PC-9 (cell line): ENCODE measurements around the gene RAE1.
"Not testable (repeated sequence)": the region's sequence is repeated elsewhere in the genome, so short reads cannot be mapped to it uniquely, and the experiment has no call there.

Experiments used
- EZH2 ChIP-seq: fragments of 200-600 bp; sonication (generic); IDR thresholded peaks from 2 replicates; pipeline ENCODE4 v1.8.0; 2017; ENCODE audit warnings: antibody characterized with exemption, low read depth
- TF ChIP-seq, protein P1 (sequence below): fragments of 200-600 bp; sonication (generic); conservative IDR thresholded peaks from 2 replicates; pipeline ENCODE4 v1.6.1; 2017; ENCODE audit warnings: mixed run types, antibody characterized with exemption, mild to moderate bottlenecking, moderate library complexity

DNA sequence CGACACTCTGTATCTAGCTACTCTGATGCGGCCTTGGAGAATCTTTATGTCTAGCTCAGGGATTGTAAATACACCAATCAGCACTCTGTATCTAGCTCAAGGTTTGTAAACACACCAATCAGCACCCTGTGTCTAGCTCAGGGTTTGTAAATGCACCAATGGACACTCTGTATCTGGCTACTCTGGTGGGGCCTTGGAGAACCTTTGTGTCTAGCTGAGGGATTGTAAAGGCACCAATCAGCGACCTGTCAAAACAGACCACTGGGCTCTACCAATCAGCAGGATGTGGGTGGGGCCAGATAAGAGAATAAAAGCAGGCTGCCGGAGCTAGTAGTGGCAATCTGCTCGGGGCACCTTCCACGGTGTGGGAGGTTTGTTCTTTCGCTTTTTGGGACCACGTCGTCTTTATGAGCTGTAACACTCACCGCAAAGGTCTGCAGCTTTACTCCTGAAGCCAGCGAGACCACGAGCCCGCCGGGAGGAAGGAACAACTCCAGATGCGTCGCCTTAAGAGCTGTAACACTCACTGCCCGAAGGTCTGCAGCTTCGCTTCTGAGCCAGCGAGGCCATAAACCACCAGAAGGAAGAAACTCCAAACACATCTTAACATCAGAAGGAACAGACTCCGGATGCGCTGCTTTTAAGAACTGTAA is 2.0 kb upstream of the RAE1 start:
- TF ChIP-seq, protein P1, sequence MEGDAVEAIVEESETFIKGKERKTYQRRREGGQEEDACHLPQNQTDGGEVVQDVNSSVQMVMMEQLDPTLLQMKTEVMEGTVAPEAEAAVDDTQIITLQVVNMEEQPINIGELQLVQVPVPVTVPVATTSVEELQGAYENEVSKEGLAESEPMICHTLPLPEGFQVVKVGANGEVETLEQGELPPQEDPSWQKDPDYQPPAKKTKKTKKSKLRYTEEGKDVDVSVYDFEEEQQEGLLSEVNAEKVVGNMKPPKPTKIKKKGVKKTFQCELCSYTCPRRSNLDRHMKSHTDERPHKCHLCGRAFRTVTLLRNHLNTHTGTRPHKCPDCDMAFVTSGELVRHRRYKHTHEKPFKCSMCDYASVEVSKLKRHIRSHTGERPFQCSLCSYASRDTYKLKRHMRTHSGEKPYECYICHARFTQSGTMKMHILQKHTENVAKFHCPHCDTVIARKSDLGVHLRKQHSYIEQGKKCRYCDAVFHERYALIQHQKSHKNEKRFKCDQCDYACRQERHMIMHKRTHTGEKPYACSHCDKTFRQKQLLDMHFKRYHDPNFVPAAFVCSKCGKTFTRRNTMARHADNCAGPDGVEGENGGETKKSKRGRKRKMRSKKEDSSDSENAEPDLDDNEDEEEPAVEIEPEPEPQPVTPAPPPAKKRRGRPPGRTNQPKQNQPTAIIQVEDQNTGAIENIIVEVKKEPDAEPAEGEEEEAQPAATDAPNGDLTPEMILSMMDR = not testable (repeated sequence)
- not testable (repeated sequence) for TF ChIP-seq EZH2
